ENCODE results near the gene TAS1R1.

Gene TAS1R1

GRCh38 chr1:6614929-6615785, 60.0 kb downstream of the TAS1R1 start:
- H3K9me2 ChIP-seq (replicated peaks; ENCODE audit: insufficient read depth, low read length), result no peaks in the 10 kb centered on the region
- no peaks in the 10 kb centered on the region for H4K20me1 ChIP-seq (ENCODE audit: low read depth, low read length)
- H3K27ac ChIP-seq (ENCODE audit: low read depth, low read length), result no peak overlapping the region; the same call in 1 of the 2 replicates
- H3K27me3 ChIP-seq (ENCODE audit: low read length), result no peaks in the 10 kb centered on the region
- peak overlapping the region; percentile 74 for H3K4me2 ChIP-seq (ENCODE audit: low read depth, low read length, poor library complexity, severe bottlenecking)
- H3K9me3 ChIP-seq (ENCODE audit: insufficient read depth, low read length), result no peaks in the 10 kb centered on the region
- peak overlapping the region; percentile 99 for H3K9ac ChIP-seq (ENCODE audit: low read length)
- H2AFZ ChIP-seq (ENCODE audit: low read depth, low read length, severe bottlenecking), result no peak overlapping the region
- H3K4me3 ChIP-seq (ENCODE audit: insufficient read depth, low read length, poor library complexity, severe bottlenecking), result peak overlapping the region; percentile 93
- TF ChIP-seq, protein P1, sequence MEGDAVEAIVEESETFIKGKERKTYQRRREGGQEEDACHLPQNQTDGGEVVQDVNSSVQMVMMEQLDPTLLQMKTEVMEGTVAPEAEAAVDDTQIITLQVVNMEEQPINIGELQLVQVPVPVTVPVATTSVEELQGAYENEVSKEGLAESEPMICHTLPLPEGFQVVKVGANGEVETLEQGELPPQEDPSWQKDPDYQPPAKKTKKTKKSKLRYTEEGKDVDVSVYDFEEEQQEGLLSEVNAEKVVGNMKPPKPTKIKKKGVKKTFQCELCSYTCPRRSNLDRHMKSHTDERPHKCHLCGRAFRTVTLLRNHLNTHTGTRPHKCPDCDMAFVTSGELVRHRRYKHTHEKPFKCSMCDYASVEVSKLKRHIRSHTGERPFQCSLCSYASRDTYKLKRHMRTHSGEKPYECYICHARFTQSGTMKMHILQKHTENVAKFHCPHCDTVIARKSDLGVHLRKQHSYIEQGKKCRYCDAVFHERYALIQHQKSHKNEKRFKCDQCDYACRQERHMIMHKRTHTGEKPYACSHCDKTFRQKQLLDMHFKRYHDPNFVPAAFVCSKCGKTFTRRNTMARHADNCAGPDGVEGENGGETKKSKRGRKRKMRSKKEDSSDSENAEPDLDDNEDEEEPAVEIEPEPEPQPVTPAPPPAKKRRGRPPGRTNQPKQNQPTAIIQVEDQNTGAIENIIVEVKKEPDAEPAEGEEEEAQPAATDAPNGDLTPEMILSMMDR (IDR thresholded peaks at IDR 0.05; ENCODE audit: insufficient read depth, low read length, poor library complexity, severe bottlenecking), result no peak
- TF ChIP-seq EZH2phosphoT487 (conservative IDR thresholded peaks at IDR 0.05; ENCODE audit: low read length), result no peak
- no peaks in the 10 kb centered on the region for H3K36me3 ChIP-seq (ENCODE audit: low read length)
- H3K79me2 ChIP-seq (ENCODE audit: insufficient read depth, low read length), result peaks cover 30% of the 10 kb centered on the region
- 0 out of 2 replicates have a peak, but pooled peaks cover 6% of the 10 kb centered on the region for H3F3A ChIP-seq (ENCODE audit: insufficient read depth)

DNA sequence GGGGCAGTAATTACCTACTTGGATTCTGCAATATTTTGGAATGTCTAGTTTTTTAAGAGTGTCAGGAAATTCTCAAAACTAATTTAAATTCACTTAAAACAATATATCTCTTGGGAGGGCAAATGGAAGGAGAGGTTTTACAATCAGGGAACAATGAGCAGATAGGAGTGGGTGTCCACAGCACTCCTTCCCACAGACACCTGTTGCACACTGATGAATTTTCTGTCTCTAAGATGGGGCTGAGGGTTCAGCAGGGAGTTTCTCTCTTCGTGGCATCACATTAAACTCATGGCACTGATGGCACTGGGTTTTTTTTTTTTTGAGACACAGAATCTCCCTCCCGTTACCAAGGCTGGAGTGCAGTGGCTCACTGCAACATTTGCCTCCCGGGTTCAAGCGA, 63.9 kb downstream of the TAS1R1 start:
- Histone ChIP-seq H3K9me2 (replicated peaks; ENCODE audit: insufficient read depth, low read length) (no peaks in the 10 kb centered on the region), H2AFZ (ENCODE audit: low read depth, low read length, severe bottlenecking) (no peak overlapping the region), H3K4me2 (ENCODE audit: low read depth, low read length, poor library complexity, severe bottlenecking) (no peak overlapping the region), H4K20me1 (ENCODE audit: low read depth, low read length) (no peaks in the 10 kb centered on the region), H3K9me3 (ENCODE audit: insufficient read depth, low read length) (no peaks in the 10 kb centered on the region), H3K27ac (ENCODE audit: low read depth, low read length) (no peak overlapping the region), H3K9ac (ENCODE audit: low read length) (no peak overlapping the region), H3K4me3 (ENCODE audit: insufficient read depth, low read length, poor library complexity, severe bottlenecking) (no peak overlapping the region), H3K79me2 (ENCODE audit: insufficient read depth, low read length) (peaks cover 30% of the 10 kb centered on the region), H3K36me3 (ENCODE audit: low read length) (0 out of 2 replicates have a peak, but pooled peaks cover 4% of the 10 kb centered on the region), H3F3A (ENCODE audit: insufficient read depth) (peaks cover 16% of the 10 kb centered on the region; the same call in 1 of the 2 replicates), H3K27me3 (ENCODE audit: low read length) (no peaks in the 10 kb centered on the region)
- TF ChIP-seq, protein P1 (IDR thresholded peaks at IDR 0.05; ENCODE audit: insufficient read depth, low read length, poor library complexity, severe bottlenecking), result no peak
- TF ChIP-seq EZH2phosphoT487 (conservative IDR thresholded peaks at IDR 0.05; ENCODE audit: low read length), result no peak

DNA sequence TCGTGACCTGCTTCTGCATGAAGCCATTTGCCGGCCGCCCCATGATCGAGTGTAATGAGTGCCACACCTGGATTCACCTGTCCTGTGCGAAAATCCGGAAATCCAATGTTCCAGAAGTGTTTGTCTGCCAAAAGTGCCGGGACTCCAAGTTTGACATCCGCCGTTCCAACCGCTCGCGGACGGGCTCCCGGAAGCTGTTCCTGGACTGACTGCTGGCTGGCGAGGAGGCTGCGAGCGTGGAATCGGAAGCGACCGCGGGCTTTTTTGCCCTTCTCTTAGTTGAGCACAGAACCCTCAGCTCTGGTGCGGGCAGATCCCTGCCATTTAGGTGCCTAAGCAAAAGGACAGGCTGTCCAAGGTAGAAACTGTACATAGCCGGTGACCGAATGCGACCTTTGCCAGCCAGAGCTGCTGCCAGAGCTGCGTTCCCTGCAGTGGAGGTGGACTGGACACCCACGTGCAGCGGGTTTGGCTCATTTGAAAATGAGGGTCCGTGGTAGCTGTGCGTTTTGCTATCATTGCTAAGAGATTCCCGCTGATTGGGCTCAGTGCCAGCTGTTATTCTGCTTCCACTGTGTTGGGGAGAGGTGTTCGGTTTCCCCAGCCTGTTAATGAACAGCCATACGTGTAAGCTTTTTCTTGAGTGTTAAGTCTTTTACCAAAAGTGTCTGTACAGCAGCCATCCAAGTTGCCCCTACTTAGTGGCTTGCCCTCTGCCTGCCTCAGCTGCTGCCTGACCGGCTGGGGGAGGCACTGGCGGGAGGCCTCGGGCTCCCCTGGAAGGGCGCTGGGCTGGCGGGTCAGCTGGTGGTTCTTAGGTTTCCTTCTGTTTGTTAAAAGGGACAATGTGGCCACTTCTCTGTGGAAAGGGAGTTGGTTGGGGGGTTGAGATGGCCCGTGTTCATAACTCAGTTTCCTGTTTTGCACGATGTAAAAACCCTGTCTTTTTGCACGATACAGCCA, 66.6 kb downstream of the TAS1R1 start:
- Histone ChIP-seq H4K20me1 (ENCODE audit: low read depth, low read length) (no peaks in the 10 kb centered on the region), H3K4me2 (ENCODE audit: low read depth, low read length, poor library complexity, severe bottlenecking) (no peak overlapping the region), H3K79me2 (ENCODE audit: insufficient read depth, low read length) (peaks cover 19% of the 10 kb centered on the region), H3K9me2 (replicated peaks; ENCODE audit: insufficient read depth, low read length) (no peaks in the 10 kb centered on the region), H3K36me3 (ENCODE audit: low read length) (0 out of 2 replicates have a peak, but pooled peaks cover 4% of the 10 kb centered on the region), H3F3A (ENCODE audit: insufficient read depth) (peaks cover 11% of the 10 kb centered on the region; the same call in 1 of the 2 replicates), H3K27me3 (ENCODE audit: low read length) (no peaks in the 10 kb centered on the region), H3K9ac (ENCODE audit: low read length) (no peak overlapping the region), H3K4me3 (ENCODE audit: insufficient read depth, low read length, poor library complexity, severe bottlenecking) (no peak overlapping the region), H2AFZ (ENCODE audit: low read depth, low read length, severe bottlenecking) (no peak overlapping the region), H3K9me3 (ENCODE audit: insufficient read depth, low read length) (no peaks in the 10 kb centered on the region), H3K27ac (ENCODE audit: low read depth, low read length) (no peak overlapping the region)
- TF ChIP-seq EZH2phosphoT487 (conservative IDR thresholded peaks at IDR 0.05; ENCODE audit: low read length), result no peak
- TF ChIP-seq, protein P1 (IDR thresholded peaks at IDR 0.05; ENCODE audit: insufficient read depth, low read length, poor library complexity, severe bottlenecking), result no peak
